ENCODE measurements around the gene KRTAP20-4. TPM values are rescaled to one million over a fixed set of nuclear protein-coding genes. Genes with fewer than 3 reads are reported as not detected.

Gene KRTAP20-4
- total RNA-seq, 2 donors from 2014 or later: not detected

GRCh38 chr21:30615199-30615598 is 5.2 kb upstream of the KRTAP20-4 start:
- no peak for TF ChIP-seq CTCF (IDR thresholded peaks at IDR 0.05)
- Histone ChIP-seq H3K4me1 (no peaks in the 10 kb centered on the region), H3K36me3 (no peaks in the 10 kb centered on the region), H3K9me3 (no peaks in the 10 kb centered on the region), H3K4me3 (no peak overlapping the region), H3K27ac (no peak overlapping the region), H3K27me3 (no peaks in the 10 kb centered on the region)
- DNase-seq (ENCODE audit: low spot score): no peak

DNA sequence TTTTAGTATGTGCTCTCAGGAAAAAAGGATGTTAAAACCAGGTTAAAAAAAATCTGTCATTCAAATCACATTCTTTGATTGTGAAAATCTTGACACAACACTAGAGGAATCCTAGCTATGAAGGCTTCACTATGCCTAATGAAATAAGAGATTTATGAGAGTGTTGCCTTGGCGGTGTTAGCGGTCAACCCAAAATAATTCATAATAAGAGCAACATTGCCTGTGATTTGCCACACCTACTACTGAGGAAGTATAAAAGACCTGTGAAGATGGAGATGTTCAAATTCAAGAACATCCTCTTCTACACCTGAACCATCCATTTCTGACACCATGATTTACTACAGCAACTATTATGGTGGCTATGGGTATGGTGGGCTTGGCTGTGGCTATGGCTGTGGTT is 4.3 kb upstream of the KRTAP20-4 start, which contains the start of gene KRTAP20-1:
Gene KRTAP20-1, plus strand, starts transcription at position 301 of the 400 bp plus-strand sequence. Its CDS starts 30 bp downstream, at position 331.
- no peak for TF ChIP-seq CTCF (IDR thresholded peaks at IDR 0.05)
- Histone ChIP-seq H3K27ac (no peak within 1 kb of the TSS), H3K9me3 (no peaks in the 10 kb centered on the region), H3K27me3 (no peaks in the 10 kb centered on the region), H3K4me3 (no peak within 1 kb of the TSS), H3K36me3 (no peaks in the 10 kb centered on the region), H3K4me1 (no peaks in the 10 kb centered on the region)
- no peak for DNase-seq (ENCODE audit: low spot score)

DNA sequence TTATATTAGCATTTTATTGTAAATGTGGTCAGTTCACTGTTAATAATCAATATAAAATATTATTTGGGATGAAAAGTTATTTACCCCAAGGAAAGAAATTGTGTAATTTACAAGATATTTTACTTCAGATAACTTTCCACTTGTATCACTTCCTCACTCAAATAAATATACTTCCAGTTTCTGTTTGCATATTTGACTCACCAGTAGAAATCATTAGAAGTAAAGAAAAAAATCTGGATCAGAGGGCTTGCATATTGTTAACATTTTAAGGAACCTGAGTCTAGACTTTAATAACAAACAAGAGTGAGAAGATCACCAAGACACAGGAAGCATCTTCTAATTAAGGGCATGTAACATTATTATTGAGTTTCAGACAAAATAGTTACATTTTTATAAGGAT is 347 bp upstream of the KRTAP20-4 start:
- H3K4me1 ChIP-seq: no peaks in the 10 kb centered on the region
- no peaks in the 10 kb centered on the region for H3K9me3 ChIP-seq
- no peak overlapping the region for H3K4me3 ChIP-seq
- no peak for DNase-seq (ENCODE audit: low spot score)
- H3K27me3 ChIP-seq: no peaks in the 10 kb centered on the region
- no peaks in the 10 kb centered on the region for H3K36me3 ChIP-seq
- H3K27ac ChIP-seq: no peak overlapping the region
- TF ChIP-seq CTCF (IDR thresholded peaks at IDR 0.05): no peak

DNA sequence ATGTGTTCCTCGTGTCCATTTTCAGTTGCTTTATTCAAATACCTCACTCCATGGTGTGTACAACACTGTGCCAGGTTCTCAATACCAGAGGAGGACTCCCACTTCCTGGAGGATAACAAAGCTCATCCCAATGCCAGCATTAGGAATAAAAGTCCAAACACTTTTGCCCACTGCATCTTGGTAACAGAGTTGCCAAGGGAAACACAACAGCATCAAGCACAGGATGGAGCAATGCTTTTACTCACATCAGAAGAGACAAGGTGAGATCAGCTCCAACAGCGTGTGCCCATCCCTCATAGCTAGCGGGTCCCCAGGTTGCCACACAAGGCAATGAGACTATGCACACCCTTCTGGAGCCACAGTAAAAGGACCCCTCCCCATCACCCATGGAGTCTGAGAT is 2.9 kb downstream of the KRTAP20-4 start:
- H3K36me3 ChIP-seq: no peaks in the 10 kb centered on the region
- H3K27me3 ChIP-seq: no peaks in the 10 kb centered on the region
- no peak overlapping the region for H3K27ac ChIP-seq
- no peaks in the 10 kb centered on the region for H3K9me3 ChIP-seq
- no peak for TF ChIP-seq CTCF (IDR thresholded peaks at IDR 0.05)
- H3K4me3 ChIP-seq: no peak overlapping the region
- no peak for DNase-seq (ENCODE audit: low spot score)
- no peaks in the 10 kb centered on the region for H3K4me1 ChIP-seq

DNA sequence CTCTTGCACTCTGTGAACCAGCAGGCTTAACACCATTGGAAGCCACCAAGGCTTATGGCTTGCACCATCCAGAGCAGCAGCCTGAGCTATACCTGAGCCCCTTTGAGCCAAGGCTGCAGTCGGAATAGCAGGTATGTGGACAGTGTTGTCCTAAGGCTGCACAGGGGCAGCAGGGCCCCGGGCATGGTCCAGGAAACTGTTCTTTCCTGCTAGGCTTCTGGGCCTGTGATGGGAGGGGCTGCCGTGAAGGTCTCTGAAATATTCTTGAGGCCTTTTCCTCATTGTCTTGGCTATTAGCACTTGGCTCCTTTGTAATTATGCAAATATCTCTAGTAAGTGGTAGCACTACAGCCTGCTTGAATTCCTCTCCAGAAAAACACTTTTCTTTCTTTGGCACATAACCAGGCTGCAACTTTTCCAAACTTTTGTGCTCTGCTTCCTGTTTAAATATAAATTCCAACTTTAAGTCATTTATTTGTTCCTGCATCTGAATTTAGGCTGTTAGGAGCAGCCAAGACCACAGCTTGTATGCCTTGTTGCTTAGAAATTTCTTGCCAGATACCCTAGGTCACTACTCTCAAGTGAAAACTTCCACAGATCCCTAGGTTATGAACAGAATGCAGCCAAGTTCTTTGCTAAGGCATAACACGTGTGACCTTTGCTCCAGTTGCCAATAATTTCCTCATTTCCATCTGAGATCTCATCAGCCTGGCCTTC is 5.2 kb downstream of the KRTAP20-4 start:
- no peak overlapping the region for H3K4me3 ChIP-seq
- no peaks in the 10 kb centered on the region for H3K9me3 ChIP-seq
- no peak overlapping the region for H3K27ac ChIP-seq
- H3K36me3 ChIP-seq: no peaks in the 10 kb centered on the region
- DNase-seq (ENCODE audit: low spot score): no peak
- H3K4me1 ChIP-seq: no peaks in the 10 kb centered on the region
- TF ChIP-seq CTCF (IDR thresholded peaks at IDR 0.05): no peak
- no peaks in the 10 kb centered on the region for H3K27me3 ChIP-seq

- Histone ChIP-seq H3K4me3 (no peak overlapping the region), H3K4me1 (no peaks in the 10 kb centered on the region), H3K27ac (no peak overlapping the region), H3K27me3 (no peaks in the 10 kb centered on the region), H3K9me3 (no peaks in the 10 kb centered on the region), H3K36me3 (no peaks in the 10 kb centered on the region)
- no peak for DNase-seq (ENCODE audit: low spot score)
- TF ChIP-seq CTCF (IDR thresholded peaks at IDR 0.05): no peak
Observed at GRCh38 chr21:30628109-30628508, 7.7 kb downstream of the KRTAP20-4 start.
